GM21515 (cell line): ENCODE data around the gene ZNF366.

Source experiments
- ATAC-seq: cut with Tn5 transposase; IDR thresholded peaks from one replicate; pipeline ENCODE4 v1.9.1; 2021; ENCODE audit not compliant: unreplicated experiment

The ZNF366 gene, protein sequence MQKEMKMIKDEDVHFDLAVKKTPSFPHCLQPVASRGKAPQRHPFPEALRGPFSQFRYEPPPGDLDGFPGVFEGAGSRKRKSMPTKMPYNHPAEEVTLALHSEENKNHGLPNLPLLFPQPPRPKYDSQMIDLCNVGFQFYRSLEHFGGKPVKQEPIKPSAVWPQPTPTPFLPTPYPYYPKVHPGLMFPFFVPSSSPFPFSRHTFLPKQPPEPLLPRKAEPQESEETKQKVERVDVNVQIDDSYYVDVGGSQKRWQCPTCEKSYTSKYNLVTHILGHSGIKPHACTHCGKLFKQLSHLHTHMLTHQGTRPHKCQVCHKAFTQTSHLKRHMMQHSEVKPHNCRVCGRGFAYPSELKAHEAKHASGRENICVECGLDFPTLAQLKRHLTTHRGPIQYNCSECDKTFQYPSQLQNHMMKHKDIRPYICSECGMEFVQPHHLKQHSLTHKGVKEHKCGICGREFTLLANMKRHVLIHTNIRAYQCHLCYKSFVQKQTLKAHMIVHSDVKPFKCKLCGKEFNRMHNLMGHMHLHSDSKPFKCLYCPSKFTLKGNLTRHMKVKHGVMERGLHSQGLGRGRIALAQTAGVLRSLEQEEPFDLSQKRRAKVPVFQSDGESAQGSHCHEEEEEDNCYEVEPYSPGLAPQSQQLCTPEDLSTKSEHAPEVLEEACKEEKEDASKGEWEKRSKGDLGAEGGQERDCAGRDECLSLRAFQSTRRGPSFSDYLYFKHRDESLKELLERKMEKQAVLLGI

DNA sequence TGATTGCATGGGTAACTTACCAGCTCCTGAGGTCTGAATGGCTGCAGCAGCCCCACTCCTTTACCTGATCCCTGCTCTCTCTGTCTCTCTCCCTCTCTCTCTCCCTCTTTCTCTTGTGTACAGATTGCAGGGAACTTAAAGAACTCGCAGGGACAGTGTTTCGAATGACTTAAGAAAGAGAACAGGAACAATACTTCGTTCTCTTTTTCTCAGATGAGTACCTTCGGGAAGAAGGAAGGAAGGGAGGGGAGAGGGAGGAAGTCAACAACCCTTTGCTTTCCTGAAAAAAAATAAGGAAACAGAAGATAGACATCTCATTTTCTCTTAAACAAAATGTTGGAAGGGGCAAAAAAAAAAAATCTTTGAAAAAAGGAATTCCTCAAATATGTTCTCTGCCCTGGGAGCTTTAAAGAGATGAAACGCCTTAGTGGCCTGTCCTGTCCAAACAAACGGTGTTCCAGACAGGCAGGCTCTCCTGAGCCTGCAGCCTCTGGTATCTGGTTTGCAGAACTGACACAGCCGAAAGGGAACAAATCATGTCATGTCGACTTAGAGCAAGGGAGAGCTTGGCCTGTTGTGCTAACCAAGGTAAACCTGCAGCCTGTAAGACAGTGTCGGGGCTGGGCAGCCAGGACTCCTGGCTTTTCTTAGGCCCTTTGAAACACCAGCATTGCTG is at the start of gene ZNF366:
Gene ZNF366 (minus strand): TSS at position 180 of the 676 bp plus-strand sequence. CDS start 45,914 bp downstream, outside the sequence.
- no peak for ATAC-seq

DNA sequence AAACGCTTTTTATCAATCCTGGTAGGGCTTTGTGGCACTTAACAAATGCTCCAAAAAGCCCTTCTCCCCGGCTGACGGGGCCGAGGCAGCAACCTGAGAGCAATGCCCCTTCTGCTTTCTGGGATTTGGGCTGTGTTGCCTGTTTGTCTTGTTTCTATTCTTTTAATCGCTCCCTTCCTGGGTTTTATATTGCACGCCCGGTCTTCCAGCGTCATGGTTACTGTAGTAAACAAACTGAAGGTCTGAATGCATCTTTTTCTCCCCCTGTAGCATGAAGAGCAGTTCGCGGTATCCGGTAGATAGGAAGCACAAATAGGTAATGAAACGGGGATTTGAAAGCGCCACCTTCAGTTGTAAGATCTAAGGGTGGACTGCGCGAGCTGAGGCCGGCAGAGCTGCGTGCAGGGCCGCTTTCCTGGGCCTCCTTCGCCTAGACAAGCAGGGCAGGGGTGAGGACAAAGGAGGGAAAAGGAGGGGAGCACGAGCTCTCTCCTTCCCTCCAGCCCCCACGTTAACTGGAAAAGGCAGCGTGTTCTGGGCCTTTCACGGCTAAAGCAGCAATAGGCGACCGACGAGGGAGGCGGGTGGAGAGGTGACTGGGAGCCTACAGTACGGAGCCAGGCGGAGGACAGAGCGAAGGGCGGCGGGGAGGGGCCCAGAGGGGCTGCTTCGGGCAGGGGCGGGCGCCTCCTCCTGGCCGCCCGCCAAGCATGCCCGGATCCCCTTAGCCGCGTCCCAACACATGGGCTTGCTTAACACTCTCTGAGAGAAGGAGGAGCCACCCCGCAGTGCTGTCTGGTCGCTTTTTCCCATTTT is 49.3 kb upstream of the ZNF366 start:
- peak; percentile 78 for ATAC-seq

DNA sequence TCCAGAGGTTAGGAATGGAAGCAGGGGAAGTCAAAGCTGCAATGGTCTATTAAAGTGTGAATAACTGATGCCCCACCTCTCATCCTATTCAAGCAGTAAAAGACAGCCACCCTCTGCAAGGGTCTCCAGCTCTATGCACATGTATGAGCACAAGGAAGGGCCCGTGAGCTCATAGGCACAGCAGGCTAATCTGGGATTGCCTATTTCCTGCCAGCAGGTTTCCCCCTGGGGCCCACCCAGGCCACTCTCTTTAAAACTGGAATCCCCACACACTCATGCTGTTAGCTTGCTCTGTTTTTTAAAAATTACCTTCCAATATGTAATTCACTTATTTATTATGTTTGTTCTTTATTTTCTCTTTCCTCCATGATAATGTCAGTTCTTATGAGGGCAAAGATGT is 48.7 kb upstream of the ZNF366 start:
- peak; percentile 14 for ATAC-seq

DNA sequence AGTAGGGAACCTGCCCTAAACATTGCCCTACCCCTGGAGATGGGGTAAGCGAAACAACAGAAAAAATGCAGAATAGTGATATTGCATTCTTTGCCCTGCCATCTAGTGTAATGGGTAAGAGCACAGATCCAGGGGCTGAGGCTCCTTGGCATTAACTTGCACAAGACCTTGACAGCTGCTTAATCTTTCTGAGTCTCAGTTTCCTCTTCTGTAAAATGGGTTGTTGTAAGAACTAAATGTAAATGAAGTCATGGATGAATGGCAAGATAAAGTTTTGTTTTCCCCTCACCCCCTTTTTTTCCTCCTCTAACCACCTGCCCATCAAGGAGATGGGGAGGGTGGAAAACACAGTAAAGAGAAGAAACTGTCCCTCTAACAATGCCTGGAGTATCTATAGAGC is 47.7 kb upstream of the ZNF366 start:
- ATAC-seq, result no peak

DNA sequence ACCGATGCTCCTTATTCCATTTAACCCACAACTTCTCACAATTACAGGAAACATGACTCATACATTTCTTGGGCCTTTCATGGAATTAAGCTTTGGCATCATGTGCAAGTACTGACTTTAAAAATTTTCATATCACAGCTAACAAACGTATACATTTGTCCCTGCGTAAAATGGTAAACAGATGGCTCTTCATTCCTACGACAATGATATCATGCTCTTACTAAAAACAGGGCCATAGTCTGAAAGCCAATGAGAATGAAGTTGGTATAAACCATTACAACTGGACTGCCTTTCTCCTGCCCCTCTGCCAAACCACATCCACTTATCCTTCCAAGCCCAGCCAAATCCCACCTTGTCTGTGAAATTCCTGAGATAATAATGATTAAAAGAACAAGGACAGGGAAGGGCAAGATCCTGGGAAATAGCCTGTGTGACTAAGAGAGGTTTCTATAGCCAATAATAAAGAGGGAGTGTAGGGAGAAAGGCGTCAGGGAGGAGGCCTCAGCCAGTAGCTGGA is 44.9 kb upstream of the ZNF366 start:
- no peak for ATAC-seq

DNA sequence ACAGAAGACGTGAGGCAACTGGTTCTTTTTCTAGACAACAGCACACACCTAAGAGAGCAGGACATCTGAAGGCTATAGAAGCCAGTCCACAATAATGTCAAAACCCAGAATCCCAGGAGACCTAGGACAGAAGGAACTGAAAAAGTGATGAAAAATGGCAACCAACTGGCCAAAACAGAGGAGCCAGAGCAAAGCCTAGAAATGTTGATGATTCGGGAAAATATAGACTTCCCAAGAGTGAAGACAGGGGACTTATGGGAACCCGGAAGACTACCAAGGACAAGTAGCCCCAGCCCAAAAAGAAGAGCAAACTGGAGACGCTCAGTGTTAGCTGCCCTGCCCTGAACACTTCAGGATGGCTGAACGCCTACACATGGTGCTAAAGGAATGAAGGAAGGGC is 43.4 kb upstream of the ZNF366 start:
- no peak for ATAC-seq

DNA sequence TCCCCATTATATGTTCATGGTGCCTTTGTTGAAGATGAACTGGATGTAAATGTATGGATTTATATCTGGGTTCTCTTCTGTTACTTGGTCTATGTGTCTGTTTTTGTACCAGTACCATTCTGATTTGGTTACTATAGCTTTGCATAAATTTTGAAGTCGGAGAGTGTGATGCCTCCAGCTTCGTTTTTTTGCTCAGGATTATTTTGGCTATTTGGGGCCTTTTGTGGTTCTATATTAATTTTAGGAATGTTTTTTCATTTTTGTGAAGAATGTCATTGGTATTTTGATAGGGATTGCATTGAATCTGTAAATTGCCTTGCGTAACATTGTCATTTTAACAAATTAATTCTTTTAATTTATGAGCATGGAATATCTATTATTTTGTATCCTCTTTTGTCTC is 36.6 kb upstream of the ZNF366 start:
- ATAC-seq, result no peak

DNA sequence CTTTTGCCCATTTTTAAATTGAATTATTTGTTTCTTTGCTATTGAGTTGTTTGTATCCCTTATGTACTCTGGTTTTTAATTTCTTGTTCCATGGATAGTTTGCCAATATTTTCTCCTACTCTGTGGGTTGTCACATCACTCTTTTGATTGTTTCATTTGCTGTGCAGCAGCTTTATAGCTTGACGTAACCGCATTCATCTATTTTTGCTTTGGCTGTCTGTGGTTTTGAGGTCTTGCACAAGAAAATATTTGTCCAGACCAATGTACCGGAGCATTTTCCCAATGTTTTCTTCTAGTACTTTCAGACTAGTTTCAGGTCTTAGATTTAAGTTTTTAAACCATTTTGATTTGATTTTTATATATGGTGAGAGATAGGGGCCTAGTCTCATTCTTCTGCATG is 36.2 kb upstream of the ZNF366 start:
- ATAC-seq, result no peak

DNA sequence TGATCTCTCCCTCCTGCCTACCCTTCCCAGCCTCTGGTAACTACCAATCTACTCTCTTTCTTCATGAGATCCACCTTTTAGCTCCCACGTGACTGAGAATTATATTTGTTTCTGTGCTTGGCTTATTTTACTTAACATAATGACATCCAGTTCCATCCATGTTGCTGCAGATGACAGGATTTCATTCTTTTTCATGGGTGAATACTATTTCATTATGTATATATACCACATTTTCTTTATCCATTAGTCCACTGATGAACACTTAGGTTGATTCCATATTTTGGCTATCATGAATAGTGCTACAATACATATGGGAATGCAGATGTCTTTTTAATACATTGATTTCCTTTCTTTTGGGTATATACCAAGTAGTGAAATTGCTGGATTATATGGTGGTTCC is 35.5 kb upstream of the ZNF366 start:
- no peak for ATAC-seq

DNA sequence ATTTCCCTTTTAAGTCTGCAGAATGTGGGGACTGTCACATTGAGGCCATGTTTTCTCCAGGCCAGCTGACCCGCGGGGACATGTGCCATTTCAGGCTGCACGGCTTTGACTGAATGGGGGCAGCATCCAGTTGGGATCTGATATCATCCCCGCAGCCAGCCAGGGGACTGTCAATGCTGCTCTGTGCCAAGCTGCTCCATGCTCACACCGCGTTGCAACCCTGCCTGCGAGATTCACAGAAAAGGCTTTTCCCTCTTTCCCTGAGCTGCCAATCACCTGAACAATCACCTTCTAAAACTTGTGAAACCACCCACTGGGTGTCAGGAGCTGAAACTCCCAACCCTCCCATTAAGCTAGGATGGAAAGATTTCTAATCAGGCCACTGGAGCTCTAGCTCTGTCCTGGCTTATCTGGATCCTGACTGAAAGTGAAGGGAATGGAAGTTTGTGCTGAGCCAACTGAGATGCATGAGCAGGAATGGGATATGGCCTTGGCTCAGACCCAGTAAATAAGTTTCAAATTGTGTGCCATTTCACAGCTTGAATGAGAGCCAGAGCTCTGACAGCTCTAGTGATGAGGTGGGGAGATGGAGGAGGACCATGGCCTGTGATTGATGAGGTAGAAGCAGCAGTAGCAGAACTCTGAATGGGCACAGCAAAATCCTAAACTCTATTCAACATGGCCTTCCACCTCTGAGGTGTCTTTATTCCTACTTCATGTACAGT is 34.5 kb upstream of the ZNF366 start:
- no peak for ATAC-seq

DNA sequence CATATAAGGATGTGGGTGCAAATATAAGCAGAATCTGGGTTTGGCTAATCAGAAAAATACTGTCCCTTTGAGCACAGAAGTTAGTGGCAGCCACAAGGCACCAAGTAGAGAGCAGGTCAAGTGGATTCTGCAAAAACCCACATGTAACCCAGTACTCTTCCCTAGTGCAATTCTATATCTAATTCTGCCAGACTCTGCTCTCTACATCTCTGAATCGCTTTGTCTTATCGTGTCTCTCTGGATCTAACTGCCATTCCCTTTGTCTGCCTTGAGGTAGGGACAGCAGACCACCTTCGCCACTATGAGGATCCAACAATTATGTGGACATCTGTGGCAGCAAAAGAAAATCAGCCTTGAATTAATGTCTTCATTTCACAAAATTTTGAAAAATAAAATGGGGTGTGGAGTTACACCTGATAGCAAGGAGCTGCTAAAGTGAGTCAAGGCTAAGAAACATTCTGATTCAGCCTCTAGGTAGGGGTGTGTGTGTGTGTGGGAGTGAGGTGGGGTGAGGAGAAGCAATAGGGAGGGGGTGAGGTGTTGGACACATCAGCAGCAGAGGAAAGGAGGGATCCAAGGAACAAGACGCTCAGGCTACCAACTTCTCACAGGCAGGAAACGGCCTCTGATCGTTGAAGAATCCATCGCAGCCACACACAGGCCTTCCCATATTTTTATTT is 33.7 kb upstream of the ZNF366 start:
- ATAC-seq, result no peak

DNA sequence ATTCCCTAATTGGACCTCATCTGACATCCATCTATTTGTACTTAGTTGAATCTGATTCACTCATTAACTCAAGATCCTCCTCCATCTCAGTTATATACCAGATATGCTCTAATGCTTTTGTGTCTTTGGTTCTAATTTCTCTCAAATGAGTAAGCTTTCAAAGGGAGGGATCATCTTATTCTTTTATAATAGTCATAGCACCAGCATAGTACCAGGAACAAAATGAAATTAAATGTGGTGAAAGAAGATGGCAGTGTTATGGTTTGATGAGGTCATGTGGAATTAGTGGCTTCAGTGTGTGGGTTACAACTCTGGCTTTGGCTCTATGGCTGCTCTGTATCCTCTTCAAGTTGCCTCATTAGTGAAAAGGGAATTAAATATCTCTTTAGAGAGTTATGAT is 32.5 kb upstream of the ZNF366 start:
- no peak for ATAC-seq

DNA sequence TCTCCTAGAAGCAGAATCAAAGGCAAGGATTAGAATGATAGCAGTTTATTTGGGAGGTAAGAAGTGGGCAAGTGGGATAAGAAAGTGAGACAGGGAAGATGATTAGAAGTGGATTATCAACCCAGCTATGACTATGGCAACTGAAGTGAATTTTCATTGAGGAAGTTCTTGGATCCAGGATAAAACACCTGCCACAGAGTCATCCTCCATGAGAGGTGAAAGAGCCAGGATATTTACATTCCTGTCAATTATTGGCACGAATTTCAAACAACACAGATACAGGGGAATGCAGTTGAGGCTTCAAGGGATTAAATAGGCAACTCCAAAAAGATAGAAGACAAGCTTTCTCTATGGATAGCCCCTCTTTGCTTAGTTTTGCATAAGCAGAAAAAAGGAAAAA is 31.8 kb upstream of the ZNF366 start:
- ATAC-seq, result no peak

DNA sequence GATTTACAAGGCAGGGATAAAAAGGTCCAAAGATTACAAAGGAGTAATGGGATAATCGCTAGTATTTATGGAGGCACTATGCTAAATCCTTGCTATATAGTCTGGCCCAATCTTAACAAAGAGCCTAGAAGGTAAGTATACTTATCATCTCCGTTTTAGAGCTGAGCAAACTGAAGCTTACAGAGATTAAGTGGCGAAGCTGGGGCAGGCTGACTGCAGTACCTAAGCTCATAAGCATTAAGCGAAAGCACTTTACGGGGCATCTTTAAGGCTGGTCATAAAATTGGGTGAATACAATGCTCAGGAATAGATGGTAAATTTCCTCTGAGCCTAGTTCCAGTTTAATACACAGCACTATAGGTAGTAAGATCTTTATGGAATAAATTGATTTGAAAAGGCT is 30.0 kb upstream of the ZNF366 start:
- ATAC-seq, result no peak

DNA sequence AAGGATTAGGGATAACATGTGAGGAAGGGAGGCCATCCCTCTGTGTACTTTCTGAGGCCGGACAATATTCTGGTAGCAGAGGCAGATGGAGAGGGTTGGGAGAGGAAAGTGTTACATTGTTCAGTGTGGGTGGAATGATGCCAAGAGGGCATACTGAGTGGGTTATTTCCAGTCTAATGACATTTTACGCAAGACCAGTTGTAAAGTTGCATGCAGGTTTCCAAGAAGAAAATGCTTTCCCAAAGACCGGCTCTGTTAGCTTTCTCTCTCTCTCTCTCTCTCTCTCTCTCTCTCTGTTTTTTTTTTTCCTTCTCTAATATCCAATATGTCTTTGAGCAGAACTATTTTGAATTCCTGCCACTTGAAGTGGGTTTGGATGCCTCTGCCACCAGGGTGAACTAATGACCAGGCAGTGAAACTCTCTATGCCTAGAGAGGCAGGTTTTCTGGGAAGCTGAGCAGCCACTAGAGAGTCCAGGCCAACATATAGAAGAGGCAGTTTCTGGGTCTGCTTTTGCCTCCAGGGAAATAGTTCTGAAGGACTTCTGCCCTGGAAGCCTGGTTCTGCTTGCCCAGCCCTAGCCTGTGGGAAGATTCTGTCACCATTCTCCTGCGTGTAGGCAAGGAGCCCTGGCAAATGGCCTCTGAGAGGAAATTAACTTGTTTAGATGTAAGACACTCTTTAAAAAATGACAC is 24.4 kb upstream of the ZNF366 start:
- ATAC-seq, result no peak

DNA sequence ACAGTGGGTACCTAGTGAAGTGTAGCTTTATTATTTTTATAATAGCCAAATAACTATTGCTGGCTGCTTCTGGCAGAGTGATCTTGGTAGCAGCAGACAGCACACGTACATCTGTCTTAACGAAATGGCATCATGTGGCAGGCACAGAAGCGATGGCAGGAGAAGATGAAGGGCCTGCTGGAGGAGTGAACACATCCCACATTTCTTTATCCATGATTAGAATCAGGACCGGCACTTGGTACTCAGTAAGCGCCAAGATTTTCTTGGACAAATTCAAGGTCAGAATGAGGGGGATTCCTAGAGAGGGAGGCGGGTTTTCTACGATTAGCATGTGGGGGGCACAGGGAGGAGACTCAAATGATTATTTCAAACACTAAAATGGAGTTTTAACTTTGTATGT is 23.0 kb upstream of the ZNF366 start:
- ATAC-seq, result no peak

DNA sequence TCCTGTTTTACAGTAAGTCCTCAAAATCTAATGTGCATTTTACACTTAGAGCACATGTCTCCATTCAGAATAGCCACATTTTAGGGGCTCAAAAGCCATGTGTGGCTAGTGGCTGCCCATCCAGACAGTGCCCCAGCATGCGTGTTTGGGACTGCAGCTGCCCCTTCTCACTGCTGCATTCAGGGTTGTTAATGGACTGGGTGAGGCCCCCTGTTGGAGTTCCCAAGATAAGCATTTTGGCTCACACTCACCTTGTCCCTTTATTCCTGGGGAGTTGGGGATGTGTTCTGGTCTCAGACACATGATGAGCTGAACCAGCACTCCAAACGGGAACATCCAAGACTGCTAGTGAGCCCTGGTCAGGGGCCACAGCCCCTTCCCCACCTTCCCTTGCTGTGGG is 22.2 kb upstream of the ZNF366 start:
- no peak for ATAC-seq

DNA sequence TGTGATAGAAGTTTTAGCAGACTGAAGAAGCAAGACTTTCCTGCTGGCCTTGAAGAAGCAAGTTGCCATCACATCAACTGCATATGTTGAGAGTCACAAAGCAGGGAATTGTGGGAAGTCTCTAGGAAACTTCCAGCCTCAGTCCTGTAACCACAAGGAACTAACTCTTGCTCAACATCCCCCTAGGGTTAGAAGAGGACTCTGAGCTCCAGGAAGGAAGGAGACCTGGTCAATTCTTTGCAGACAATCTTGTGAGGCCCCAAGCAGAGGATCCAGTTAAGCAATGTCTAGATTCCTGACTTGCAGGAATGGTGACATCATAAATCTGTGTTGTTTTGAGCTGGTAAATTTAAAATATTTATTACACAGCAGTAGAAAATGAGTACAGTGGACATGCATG is 18.6 kb upstream of the ZNF366 start:
- no peak for ATAC-seq

DNA sequence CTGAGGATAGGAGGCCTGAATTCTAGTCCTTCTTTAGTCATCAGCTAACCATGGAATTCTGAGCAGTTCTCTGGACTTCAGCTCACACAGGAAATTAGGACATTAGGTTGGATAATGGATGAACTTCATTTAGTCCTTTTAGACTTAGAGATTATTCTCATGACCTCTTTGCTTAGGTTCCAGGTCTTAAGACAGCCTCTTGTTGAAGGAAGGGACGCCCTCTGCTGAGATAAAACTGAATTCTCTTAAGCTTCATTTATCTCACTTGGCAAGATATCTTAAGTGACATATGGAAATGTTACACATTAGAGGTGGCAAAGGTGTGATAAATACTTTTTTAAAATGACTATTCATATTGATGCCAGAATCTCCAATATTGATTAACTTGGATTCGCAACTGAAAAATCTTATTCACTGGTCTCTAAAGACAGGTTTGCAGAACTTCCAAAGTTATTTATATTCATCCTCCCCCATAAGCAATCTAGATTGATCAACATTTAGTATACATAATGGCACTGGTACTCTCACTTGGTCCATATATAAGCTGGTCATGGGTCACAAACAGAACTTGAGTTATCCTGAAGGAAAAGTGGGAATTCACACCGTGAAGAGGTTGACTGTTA is 16.9 kb upstream of the ZNF366 start:
- ATAC-seq, result no peak
